Measurements from ENCODE around the gene VAPB.
A peak's percentile ranks its signal among the peaks of the same experiment; 100 is the strongest.

Gene VAPB

GRCh38 chr20:58429303-58429702 is 40.3 kb downstream of the VAPB start:
- Mint-ChIP-seq H3K9me3 (peaks cover 6% of the 10 kb centered on the region), H3K36me3 (ENCODE audit: low read depth) (peaks cover 39% of the 10 kb centered on the region), H3K4me1 (peaks cover 5% of the 10 kb centered on the region), H3K27me3 (ENCODE audit: low read depth, poor library complexity) (no peaks in the 10 kb centered on the region), H3K27ac (no peak overlapping the region), H3K4me3 (no peak overlapping the region)
- TF ChIP-seq, protein P1, sequence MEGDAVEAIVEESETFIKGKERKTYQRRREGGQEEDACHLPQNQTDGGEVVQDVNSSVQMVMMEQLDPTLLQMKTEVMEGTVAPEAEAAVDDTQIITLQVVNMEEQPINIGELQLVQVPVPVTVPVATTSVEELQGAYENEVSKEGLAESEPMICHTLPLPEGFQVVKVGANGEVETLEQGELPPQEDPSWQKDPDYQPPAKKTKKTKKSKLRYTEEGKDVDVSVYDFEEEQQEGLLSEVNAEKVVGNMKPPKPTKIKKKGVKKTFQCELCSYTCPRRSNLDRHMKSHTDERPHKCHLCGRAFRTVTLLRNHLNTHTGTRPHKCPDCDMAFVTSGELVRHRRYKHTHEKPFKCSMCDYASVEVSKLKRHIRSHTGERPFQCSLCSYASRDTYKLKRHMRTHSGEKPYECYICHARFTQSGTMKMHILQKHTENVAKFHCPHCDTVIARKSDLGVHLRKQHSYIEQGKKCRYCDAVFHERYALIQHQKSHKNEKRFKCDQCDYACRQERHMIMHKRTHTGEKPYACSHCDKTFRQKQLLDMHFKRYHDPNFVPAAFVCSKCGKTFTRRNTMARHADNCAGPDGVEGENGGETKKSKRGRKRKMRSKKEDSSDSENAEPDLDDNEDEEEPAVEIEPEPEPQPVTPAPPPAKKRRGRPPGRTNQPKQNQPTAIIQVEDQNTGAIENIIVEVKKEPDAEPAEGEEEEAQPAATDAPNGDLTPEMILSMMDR (IDR thresholded peaks at IDR 0.05) = no peak
- DNase-seq = no peak

GRCh38 chr20:58431134-58431533 is 42.1 kb downstream of the VAPB start:
- TF ChIP-seq, protein P1 (IDR thresholded peaks at IDR 0.05) = no peak
- Mint-ChIP-seq H3K4me3 (no peak overlapping the region), H3K27ac (no peak overlapping the region), H3K4me1 (peaks cover 5% of the 10 kb centered on the region), H3K36me3 (ENCODE audit: low read depth) (peaks cover 44% of the 10 kb centered on the region), H3K9me3 (no peaks in the 10 kb centered on the region), H3K27me3 (ENCODE audit: low read depth, poor library complexity) (no peaks in the 10 kb centered on the region)
- DNase-seq = no peak

- Mint-ChIP-seq H3K27me3 (ENCODE audit: low read depth, poor library complexity) (no peaks in the 10 kb centered on the region), H3K4me1 (peaks cover 5% of the 10 kb centered on the region), H3K4me3 (no peak overlapping the region), H3K9me3 (no peaks in the 10 kb centered on the region), H3K27ac (peak overlapping the region; percentile 56), H3K36me3 (ENCODE audit: low read depth) (peaks cover 47% of the 10 kb centered on the region)
- no peak for DNase-seq
- TF ChIP-seq, protein P1 (IDR thresholded peaks at IDR 0.05) = no peak
These were observed 43.3 kb downstream of the VAPB start for GRCh38 chr20:58432186-58432954.

DNA sequence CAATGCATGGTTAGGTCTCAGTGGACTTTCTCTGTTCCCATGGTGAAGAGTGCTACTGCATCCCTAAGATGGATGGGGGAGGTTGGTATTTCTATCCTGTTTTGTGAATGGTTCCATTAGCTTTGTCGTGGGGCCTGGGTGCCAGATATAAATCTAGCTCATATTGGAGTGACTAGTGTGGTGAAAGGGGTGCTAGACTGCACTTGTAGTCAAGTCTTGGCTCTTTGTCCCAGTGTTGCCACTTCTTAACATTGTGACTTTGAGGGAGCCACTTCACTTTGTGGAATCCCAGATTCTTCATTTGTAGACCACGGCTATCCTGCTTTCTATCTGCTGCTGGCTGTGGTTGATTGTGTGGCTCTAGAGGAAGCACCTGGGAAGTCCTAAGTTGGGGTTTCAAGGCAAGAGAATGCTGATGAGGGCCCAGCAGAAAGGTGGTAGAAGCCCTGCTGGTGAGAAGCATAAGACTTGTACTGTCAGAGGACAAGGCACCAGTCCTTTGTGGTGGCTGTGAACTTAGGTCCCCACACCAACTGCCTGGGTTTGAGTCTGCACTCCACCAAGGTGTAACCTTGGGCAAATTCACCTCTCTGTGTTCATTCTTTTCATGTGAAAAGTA is 44.1 kb downstream of the VAPB start:
- H3K27ac Mint-ChIP-seq = no peak overlapping the region
- no peaks in the 10 kb centered on the region for H3K9me3 Mint-ChIP-seq
- H3K36me3 Mint-ChIP-seq (ENCODE audit: low read depth) = peaks cover 53% of the 10 kb centered on the region
- no peak for DNase-seq
- no peaks in the 10 kb centered on the region for H3K27me3 Mint-ChIP-seq (ENCODE audit: low read depth, poor library complexity)
- peaks cover 5% of the 10 kb centered on the region for H3K4me1 Mint-ChIP-seq
- TF ChIP-seq, protein P1 (IDR thresholded peaks at IDR 0.05) = no peak
- H3K4me3 Mint-ChIP-seq = no peak overlapping the region

DNA sequence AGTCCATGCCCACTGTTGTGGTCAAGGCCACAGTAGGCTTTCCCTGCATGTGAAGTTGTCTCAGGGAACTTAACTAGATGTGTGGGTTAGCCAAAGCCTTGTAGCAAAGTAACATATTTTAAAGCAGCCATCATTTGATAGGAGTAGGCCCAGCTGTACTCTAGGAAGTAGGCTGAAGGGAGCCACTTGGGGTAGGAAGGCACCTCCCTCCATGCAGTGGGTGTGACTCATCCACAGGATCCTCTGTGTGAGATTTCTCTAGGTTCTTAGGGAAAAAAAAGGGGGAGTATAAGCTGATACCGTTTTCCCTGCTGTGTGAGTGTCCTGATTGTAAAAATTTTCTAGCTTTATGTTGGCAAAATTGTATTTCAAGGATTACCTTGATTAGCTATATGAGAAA is 44.7 kb downstream of the VAPB start:
- H3K27me3 Mint-ChIP-seq (ENCODE audit: low read depth, poor library complexity) = no peaks in the 10 kb centered on the region
- no peak overlapping the region for H3K4me3 Mint-ChIP-seq
- TF ChIP-seq, protein P1 (IDR thresholded peaks at IDR 0.05) = no peak
- peaks cover 58% of the 10 kb centered on the region for H3K36me3 Mint-ChIP-seq (ENCODE audit: low read depth)
- DNase-seq = no peak
- H3K27ac Mint-ChIP-seq = peak overlapping the region; percentile 48
- peaks cover 5% of the 10 kb centered on the region for H3K4me1 Mint-ChIP-seq
- no peaks in the 10 kb centered on the region for H3K9me3 Mint-ChIP-seq
